ENCODE measurements around the gene EPHA6.

DNA sequence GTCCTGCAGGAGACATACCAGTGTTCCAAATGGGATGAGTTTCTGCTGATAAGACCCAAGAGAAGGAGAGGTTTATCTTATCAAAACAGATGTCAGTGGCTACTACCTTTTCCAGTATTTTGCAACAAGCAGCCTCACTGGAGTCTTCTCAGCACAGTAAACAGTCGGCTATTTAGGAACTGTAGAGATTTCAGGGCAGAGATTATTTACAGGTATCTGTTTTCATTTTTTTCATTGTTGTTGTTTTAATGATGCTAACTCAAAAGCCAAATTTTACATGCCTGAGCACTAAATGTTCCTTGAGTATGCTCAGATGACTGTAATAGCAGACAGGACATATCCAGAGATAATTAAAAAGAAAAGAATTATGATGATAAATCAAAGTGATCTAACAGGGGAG is 252.1 kb downstream of the EPHA6 start:
- no peak for TF ChIP-seq POLR2A (IDR thresholded peaks at IDR 0.05)
- TF ChIP-seq, protein P1, sequence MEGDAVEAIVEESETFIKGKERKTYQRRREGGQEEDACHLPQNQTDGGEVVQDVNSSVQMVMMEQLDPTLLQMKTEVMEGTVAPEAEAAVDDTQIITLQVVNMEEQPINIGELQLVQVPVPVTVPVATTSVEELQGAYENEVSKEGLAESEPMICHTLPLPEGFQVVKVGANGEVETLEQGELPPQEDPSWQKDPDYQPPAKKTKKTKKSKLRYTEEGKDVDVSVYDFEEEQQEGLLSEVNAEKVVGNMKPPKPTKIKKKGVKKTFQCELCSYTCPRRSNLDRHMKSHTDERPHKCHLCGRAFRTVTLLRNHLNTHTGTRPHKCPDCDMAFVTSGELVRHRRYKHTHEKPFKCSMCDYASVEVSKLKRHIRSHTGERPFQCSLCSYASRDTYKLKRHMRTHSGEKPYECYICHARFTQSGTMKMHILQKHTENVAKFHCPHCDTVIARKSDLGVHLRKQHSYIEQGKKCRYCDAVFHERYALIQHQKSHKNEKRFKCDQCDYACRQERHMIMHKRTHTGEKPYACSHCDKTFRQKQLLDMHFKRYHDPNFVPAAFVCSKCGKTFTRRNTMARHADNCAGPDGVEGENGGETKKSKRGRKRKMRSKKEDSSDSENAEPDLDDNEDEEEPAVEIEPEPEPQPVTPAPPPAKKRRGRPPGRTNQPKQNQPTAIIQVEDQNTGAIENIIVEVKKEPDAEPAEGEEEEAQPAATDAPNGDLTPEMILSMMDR (IDR thresholded peaks at IDR 0.05 in 4 of 5, conservative IDR thresholded peaks at IDR 0.05 in 1 of 5), result no peak

Data from gastrocnemius medialis (tissue), 4 donors.